NCI-H1105 (cell line): Measurements from ENCODE around the gene TCF7L1.
A peak's percentile ranks its signal among the peaks of the same experiment; 100 is the strongest.
"Not testable (repeated sequence)": the region's sequence is repeated elsewhere in the genome, so short reads cannot be mapped to it uniquely, and the experiment has no call there.

Experiments
- DNase-seq: peaks from one replicate; lab custom pipeline; 2025; lab: John Stamatoyannopoulos, UW

The TCF7L1 gene

DNA sequence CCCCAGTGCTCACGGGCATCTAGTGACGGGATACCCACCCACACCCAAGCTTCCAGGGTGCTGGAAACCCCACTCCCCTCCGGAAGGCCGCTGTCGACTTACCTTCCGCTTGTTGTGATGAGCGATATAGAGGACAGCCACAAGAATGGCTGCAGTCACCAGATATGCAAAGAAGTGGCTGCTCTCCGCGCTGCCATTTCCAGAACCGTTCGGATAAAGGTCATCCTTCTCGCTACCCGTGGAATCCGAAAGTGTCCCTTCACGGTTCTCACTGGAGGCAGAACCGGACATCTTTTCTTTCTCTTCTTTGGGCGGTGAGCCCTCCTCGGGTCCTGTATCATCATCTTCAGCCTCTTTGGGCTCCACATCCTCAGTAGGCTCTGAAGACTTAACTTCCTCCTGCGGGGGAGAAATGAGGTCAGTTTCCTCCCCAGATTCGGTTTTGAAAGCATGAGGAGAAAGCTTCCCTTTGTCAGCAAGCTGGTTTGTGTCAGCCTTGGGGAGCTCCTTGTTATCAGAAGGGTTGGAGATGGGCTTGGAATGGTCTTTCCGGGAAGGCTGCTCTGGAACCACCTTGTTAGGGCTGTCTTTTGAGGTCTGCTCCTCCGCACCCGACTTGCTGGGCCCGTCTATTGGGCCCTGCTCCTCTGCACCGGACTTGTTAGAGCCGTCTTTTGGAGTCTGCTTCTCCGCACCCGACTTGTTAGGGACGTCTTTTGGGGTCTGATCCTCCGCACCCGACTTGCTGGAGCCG, 193.4 kb downstream of the TCF7L1 start:
- DNase-seq = no peak

DNA sequence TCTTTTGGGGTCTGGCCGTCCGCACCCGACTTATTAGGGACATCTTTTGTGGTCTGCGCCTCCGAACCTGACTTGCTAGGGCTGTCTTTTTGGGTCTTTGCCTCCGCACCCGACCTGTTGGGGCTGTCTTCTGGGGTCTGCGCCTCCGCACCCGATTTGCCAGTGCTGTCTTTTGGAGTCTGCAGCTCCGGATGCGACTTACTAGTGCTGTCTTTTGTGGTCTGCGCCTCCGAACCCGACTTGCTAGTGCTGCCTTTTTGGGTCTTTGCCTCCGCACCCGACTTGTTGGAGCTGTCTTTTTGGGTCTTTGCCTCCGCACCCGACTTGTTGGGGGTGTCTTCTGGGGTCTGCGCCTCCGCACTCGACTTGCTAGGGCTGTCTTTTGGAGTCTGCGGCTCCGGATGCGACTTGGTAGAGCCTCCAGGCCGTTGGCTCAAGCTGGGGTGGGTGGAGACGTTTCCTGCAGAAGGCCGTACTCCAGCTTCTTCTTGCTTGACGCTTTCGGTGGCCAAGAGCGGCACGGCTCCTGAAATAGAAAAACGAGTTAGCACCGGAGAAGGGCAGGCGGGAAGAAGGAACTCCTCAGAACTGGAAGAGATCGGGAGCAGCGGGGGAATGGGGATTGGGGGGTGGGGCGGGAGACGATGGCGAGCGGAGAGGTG, 194.1 kb downstream of the TCF7L1 start:
- DNase-seq = peak; percentile 51

DNA sequence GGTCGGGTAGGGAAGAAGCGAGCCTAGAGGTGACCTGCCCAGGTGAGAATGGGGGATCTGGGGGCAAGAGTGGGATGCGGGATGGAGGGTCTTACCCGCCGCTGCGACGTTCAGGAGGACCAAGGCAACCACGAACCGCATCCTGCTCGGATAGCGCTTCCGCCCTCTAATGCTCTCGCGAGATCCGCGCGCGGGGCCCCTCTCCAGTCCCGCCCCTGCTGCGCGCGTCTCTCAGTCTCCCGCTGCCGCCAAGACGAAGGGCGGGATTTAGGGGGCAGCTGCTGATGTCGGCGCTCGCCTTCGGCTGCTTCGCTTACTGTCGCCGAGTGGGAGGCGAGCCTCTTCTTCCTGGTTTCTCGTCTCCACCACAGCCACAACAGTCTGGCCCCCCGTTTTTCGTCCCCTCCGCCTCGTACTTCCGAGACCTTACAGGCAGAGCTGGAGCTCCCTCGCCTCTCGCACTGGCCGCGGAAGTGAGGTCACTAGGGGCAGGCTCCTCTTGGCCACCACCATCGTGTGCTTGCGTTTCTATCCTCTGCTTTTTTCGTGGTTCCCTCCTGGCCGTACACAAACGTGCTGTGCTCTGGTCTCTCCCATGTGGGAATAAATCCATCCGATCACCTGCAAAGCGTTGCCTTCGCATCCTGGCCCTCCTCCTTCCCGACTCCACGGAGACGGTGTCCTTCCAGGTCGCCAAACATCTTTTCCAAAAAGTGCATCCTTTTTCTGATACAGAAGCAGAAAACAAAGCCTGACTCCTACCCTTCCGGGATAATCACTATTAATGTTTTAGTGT, 194.8 kb downstream of the TCF7L1 start, which contains the start of gene TGOLN2:
TSS of gene TGOLN2 (minus strand) at position 168 of the 796 bp plus-strand sequence. CDS start at position 141, 27 bp downstream.
- peak; percentile 90 for DNase-seq

DNA sequence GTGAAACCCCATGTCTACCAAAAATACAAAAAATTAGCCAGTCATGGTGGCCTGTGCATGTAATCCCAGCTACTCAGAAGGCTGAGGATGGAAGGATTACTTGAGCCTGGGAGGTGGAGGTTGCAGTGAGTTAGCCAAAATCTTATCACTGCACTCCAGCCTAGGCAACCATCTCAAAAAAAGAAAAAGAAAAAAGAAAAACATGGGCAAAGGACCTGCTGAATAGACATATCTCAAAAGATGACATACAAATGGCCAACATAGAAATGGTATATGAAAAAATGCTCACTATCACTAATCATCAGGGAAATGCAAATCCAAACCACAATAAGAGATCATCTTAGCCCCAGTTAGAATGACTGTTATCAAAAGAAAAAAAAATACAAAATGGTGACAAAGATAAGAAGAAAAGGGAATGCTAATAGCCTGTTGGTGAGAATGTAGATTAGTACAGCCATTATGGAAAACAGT, 196.0 kb downstream of the TCF7L1 start:
- no peak for DNase-seq

DNA sequence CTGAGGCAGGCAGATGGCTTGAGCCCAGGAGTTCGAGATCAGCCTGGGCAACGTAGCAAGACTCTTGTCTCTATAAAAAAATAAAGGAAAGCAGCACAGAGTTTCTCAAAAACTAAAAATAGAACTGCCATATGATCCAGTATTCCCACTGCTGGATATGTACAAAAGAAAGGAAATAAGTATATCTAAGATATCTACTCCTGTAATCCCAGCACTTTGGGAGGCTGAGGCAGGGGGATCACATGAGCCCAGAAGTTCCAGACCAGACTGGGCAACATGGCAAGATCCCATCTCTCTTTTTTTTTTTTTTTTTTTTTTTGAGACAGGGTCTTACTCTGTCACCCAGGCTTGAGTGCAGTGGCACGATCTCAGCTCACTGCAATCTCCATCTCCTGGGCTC, 196.5 kb downstream of the TCF7L1 start:
- not testable (repeated sequence) for DNase-seq

DNA sequence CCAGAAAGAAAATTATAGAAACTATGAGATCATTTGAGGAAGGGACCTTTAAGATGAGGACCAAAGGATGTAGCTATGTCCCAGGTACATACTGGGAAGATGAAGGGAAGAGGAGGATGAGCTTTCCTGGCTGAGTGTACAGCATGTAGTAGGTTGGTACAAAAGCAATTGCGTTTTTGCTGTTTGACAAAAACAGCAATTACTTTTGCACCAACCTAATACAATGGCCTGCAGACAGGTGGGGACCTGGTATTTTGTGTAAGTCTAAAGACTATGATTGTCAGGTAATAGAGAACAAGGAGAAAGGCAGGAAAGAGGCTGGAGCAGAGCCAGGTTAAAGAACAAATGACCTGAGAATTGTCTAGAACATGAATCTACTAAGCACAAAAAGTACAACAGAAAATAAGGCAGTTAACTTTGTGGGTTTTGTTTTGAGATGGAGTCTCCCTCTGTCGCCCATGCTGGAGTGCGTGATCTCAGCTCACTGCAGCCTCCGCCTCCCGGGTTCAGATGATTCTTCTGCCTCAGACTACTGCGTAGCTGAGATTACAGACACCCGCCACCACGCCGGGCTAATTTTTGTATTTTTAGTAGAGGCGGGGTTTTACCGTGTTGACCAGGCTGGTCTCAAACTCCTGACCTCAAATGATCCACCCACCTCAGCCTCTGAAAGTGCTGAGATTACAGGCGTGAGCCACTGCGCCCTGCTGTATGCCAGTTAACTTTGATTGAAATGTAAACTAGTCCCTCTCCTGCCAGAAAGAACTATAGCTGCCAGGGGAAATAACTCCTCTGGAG, 197.8 kb downstream of the TCF7L1 start:
- no peak for DNase-seq

DNA sequence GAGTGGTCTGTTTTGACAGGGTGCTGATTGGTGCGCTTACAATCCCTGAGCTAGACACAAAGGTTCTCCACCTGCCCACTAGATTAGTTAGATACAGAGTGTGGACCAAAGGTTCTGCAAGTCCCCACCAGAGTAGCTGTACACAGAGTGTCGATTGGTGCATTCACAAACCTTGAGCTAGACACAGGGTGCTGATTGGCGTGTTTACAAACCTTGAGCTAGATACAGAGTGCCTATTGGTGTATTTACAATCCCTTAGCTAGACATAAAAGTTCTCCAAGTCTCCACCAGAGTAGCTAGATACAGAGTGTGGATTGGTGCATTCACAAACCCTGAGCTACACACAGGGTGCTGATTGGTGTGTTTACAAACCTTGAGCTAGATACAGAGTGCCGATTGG, 200.7 kb downstream of the TCF7L1 start:
- DNase-seq = not testable (repeated sequence)

DNA sequence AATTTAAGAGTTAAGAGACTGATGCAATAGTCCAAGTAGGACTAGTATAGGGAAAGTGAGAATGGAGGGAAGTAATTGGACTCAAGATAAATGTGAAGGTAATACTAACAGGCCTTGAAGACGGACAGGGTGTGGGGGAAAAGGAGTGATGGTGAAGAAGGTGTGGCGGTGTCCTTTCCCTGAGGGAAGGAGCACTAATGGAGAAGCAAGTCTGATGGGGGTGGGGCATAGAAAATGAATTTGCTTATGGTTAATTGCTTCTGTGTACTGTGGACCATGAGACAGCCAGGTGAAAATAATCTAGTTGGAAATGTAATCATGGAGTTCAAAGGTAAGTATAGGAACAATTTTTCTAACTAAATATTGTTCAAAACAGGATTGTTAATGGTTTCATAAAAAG, 201.7 kb downstream of the TCF7L1 start:
- no peak for DNase-seq

DNA sequence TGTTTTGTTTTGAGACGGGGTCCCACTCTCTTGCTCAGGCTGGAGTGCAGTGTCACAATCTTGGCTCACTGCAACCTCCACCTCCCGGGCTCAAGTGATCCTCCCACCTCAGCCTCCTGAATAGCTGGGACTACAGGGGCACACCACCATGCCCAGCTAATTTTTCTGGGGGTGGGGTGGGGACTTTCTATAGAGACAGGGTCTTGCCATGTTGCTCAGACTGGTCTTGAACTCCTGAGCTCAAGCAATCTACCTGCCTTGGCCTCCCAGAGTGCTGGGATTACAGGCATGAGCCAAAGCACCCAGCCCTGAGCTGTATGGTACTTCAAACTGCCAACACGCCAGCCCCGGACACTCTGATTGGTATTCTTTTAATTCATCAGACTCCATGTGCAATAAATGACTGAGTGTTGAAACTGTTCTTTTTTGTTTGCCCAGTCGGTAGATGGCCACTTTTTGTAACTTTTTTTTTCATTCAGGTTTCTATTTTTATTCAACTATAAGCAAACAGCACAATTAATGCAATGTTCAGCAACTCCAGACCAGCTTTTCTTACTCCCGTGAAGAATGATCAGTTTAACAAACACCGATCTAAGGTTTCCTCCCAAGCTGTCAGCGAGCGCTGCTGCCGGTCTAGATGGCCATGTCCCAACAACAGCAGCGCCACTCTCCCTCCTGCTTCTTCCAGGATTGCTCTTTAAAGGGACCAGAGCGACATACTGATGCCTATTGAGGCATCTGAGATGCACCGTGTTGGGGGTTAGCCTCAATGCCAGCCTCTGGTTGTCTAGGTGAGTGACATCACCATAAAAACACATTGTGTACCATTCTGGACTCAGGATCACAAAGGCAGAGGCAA, 207.1 kb downstream of the TCF7L1 start:
- no peak for DNase-seq

DNA sequence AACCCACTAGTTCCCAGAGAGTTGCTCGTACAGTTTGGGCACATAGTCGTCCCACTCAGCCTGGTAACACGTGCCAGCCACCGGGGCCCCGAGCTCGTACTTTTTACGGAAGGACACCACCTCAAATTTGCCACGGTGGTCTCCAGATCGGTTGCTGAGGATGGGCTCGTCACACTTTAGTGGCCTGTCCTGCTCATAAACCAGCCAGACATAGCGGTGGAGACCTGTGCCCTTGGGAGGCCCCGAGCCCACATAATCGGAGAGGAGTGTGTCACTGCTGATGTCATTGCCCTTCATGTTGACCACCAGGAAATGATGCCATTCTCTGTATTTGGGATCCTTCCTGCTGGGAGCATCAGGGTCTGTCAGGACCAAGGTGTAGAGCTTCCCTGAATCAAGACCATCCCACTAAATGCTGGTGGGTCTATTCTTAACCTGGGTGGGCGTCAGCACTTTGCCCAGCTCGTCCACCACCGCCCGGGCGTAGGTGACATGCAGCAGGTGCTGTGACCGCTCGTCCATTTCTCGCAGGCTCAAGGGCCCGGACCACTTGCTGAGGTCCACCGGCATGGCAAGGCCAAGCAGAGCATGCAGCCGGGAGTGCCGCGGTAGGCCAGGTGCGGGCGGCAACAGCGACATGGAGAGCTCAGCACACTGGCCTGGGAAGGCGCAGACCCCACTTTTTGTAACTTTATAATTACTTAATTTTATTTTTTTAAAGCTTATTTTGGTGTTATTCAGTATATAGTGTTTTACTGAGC, 208.3 kb downstream of the TCF7L1 start:
- DNase-seq = no peak

DNA sequence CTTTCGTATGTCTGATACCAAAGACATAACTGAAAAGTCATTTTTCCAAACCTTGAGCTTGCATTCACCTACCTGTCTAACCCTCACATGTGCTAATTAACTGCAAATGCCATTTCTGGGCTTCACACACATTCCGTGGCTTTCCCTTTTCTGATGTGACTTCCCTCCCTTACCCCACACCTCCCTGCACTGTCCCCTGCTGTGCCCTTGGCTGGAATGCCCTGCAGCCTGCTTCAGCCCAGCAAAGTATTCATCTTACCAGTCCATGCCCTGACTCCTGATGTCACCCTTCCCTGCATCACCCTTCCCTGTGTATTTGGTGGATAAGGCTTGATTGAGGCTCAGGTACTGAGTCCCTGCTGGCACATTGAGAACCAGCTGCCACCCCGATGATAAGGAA, 209.0 kb downstream of the TCF7L1 start:
- DNase-seq = no peak

DNA sequence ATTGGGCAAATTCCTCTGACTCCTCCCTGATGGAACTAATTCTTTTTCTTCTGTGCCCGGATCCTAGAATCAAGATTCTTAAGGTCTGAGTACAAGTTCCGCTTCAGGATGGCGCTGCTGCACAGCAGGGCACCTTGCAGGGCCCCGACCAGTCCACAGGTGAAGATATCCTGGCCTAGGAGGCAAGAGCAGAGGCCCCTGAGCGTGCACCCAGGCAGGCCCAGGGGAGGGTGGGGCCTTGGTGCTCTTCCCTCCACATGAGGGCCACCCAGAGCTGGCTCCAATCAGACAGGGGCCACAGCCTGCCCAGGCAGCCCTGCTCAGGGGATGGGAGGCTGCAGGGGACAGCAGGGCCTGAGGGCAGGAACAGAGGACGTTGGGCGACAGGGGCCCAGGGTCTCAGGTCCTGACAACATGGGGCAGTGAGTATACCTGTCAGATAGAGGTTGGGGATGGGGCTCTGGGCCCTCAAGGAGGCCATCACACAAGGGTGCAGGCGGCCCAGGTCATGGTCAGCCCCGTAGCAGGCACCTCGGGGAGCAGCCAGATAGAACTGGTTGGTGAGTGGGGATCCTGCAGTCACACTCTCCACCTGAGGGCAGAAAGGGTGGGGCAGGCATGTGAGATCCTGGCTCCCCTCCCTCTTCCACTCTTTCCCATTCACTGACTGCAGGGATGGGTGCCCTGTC, 210.2 kb downstream of the TCF7L1 start:
- not testable (repeated sequence) for DNase-seq

DNA sequence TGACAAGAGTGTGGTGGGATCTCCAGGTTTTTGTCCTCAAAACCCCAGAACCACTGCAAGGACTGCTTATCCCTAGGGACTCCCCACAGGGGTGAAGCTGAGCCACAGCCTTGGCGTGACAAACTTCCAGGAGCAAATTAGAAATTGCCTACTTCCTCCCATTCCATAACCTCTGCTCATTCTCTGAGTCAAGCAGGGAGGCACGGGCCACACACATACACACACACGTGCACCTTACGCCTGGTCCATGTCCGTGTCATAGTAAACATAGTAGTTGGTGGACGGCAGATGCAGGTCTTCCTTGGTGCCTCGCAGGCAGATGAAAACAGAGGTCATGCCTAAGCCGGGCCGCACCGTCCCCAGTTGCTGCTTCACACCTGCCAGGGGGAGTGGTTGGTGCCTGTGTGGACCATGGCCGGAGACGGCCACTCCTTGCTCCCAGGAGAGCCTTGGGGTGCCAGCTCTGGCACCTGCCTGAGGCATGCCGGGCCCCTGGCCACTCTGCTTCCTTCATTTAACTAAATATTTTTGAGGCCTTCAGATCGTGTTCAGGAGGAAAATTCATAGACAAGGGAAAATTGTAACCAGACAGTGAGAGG, 211.3 kb downstream of the TCF7L1 start:
- no peak for DNase-seq

DNA sequence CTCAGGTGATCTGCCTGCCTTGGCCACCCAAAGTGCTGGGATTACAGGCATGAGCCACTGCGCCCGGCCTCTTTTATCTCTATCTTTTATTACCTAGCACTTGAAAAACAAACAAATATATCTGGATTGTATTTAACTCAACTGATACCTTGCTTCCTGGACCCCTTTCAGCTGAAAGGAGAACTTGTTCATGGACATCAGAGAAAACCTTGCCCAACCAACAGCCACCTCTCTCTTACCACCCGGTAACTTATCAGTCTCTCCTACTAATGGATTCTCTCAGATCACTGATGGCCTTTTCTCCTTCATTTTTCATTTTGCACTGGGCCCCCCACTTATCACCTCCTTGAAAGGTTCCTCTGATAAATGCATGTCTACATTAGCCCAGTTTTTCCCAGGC, 214.4 kb downstream of the TCF7L1 start:
- DNase-seq = no peak

DNA sequence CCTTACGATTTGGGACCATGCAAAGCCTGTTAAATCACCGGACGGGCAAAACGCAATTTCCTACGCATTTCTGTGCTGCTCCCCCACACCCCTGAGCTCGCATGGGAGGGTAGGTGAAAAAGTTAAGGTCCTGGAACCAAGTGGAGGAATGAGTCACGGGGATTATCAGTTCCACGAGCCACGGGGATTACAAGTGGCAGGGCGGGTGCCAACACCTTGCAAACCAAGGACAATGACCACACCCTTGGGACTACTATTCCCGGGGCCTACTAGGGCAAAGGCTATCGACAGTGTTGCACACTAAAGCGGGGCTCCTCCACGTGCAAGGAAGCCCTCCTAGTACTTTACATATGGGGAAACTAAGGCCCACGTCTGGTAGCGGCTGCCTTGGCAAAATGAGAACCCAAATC, 220.7 kb downstream of the TCF7L1 start:
- DNase-seq = no peak

DNA sequence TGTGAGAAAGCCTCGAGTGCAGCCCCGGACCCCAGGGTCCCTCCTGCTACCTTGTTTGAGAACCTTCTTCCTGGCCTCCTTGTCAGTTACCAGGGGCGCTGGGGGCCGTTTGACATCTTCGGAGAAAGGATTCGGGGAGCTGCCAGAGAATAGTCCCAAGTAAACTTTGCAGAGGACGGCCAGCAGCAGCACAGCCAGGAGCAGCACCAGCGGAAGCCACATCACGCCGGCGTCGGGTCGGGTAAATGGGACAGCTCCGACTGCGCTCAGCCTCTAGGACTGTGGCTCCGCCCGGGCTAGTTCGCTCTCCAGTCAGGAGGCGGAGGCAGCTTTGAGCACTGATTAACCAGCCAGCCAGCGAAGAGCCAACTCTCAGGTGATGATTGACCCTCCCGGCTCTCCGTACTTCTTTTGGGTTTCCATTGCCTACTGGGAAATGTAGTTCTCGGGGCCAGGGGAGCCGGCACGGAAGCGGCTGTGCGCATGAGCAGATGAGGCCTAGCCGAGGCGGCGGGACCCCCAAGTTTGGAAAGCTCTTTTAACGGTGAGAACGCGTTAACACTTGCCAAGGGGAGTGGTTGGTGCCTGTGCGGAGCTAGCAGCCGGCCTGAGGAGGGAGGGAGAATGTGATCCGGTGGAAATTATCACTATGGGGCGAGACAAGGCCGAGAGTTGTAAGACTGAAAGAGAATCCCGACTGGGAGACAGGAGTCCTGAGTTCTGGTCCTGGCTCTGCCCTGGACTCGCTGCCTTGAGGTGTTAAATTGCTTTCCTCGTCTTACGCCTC, 221.3 kb downstream of the TCF7L1 start, which contains the start of the genes ELMOD3 and RETSAT:
TSS of gene ELMOD3 (plus strand) at position 484 of the 787 bp plus-strand sequence. CDS start 2,430 bp downstream, outside the sequence.
TSS of gene RETSAT (minus strand) at position 243 of the 787 bp plus-strand sequence. CDS start at position 222, 21 bp downstream.
- peak; percentile 94 for DNase-seq

DNA sequence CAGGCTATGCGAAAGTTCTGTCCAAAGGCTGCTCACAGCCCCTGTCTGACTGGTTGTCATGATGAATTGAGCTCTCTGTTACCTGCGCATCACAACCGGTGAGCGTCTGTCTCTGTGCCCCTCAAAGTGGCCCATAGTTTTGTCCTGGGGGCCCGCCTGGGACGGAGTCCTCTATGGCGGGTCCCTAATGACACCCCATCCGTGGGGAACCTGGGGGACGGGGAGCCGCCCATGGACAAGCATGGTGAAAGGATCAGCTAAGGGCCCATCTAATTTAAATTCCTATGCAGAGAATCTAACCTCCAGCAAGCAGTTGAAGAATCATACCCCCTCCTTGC, 221.8 kb downstream of the TCF7L1 start:
- no peak for DNase-seq

DNA sequence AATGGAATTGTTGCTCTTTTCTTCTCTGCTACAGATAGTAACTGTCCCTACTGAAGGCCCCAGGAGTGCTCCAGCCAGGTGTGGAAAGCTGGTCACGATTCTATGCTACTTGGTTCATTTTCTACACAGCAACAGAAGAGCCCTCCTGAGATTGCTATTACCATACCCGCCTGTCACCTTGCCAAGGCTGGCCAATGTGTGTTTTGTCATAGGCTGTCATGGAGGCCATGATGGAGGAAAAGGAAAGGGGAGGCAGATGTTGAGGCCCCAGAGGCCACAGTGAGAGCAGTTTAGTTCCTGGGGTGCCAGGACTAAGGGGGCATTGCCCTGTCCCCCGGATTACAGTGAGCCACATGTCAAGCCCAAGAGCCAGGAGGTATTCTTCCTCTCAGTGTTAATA, 222.3 kb downstream of the TCF7L1 start:
- DNase-seq = no peak
